OCI-LY7 (cell line): ENCODE data around the gene IPO4. TPM values are rescaled to one million over a fixed set of nuclear protein-coding genes. Genes with fewer than 3 reads are reported as not detected.
"Not testable (repeated sequence)": the region's sequence is repeated elsewhere in the genome, so short reads cannot be mapped to it uniquely, and the experiment has no call there.

Experiments used
- BruUV-seq: library from RNA; stranded (reverse); fragments of 400-500 nt; replicated peaks from 2 replicates; lab custom pipeline; 2021; lab: Mats Ljungman, UMichigan
- CTCF ChIA-PET: fragments of 300-600 bp; sonication (Branson Sonifier 250); formaldehyde crosslinking; loops from one replicate; lab custom pipeline; 2022; ENCODE audit warnings: antibody characterized with exemption; ENCODE audit not compliant: unreplicated experiment; lab: Charles Lee
- POLR2A ChIA-PET: fragments of 300-600 bp; sonication (Branson Sonifier 250); formaldehyde crosslinking; loops from one replicate; lab custom pipeline; 2022; ENCODE audit warnings: antibody characterized with exemption; lab: Charles Lee
- DNase-seq: peaks from one replicate; pipeline ENCODE4 v3.0.0-alpha.2; 2015; ENCODE audit warnings: low spot score
- H2AFZ ChIP-seq: fragments of 200-600 bp; sonication (generic), shearing (Covaris generic); 2 replicates; pipeline ENCODE4 v1.6.1; 2014; ENCODE audit warnings: mild to moderate bottlenecking, antibody characterized with exemption, low read length, moderate library complexity
- H3K27ac ChIP-seq: fragments of 200-600 bp; sonication (generic); 2 replicates; pipeline ENCODE4 v1.5.1; 2014; ENCODE audit warnings: mixed run types, low read depth, mild to moderate bottlenecking, moderate library complexity, low read length, inconsistent platforms; ENCODE audit not compliant: poor library complexity, severe bottlenecking
- H3K36me3 ChIP-seq: fragments of 200-600 bp; sonication (generic); 2 replicates; pipeline ENCODE4 v1.6.1; 2014; ENCODE audit warnings: mild to moderate bottlenecking, antibody characterized with exemption, low read length, moderate library complexity, mixed read lengths; ENCODE audit not compliant: insufficient read depth
- H3K4me1 ChIP-seq: fragments of 200-600 bp; sonication (generic); 2 replicates; pipeline ENCODE4 v1.5.1; 2014; ENCODE audit warnings: mild to moderate bottlenecking, low read length; ENCODE audit not compliant: insufficient read depth, poor library complexity, severe bottlenecking
- H3K4me2 ChIP-seq: fragments of 200-600 bp; sonication (generic); 2 replicates; pipeline ENCODE4 v1.6.1; 2014; ENCODE audit warnings: mild to moderate bottlenecking, low read length
- H3K4me3 ChIP-seq: fragments of 200-600 bp; sonication (generic); 2 replicates; pipeline ENCODE4 v1.5.1; 2014; ENCODE audit warnings: mild to moderate bottlenecking, low read depth, low read length; ENCODE audit not compliant: poor library complexity, severe bottlenecking
- H3K79me2 ChIP-seq: fragments of 200-600 bp; sonication (generic); 2 replicates; pipeline ENCODE4 v1.6.1; 2016; ENCODE audit warnings: low read depth, mild to moderate bottlenecking, low read length, moderate library complexity, mixed read lengths; ENCODE audit not compliant: insufficient read depth
- H3K9me2 ChIP-seq: fragments of 200-600 bp; sonication (generic); 2 replicates; pipeline ENCODE4 v1.6.1; 2016; ENCODE audit warnings: mild to moderate bottlenecking, low read length, mixed read lengths; ENCODE audit not compliant: insufficient read depth
- H3K9me3 ChIP-seq: fragments of 200-600 bp; sonication (generic); 2 replicates; pipeline ENCODE4 v1.6.1; 2014; ENCODE audit warnings: mild to moderate bottlenecking, mixed run types, low read length, mixed read lengths
- H4K20me1 ChIP-seq: fragments of 200-600 bp; sonication (generic); 2 replicates; pipeline ENCODE4 v1.6.1; 2014; ENCODE audit warnings: mild to moderate bottlenecking, antibody characterized with exemption, low read length, moderate library complexity, mixed read lengths; ENCODE audit not compliant: insufficient read depth
- EZH2phosphoT487 ChIP-seq: fragments of 200-600 bp; sonication (generic); IDR thresholded peaks from 2 replicates; pipeline ENCODE4 v1.6.1; 2018; ENCODE audit warnings: low read depth, borderline replicate concordance, mild to moderate bottlenecking, mixed run types, antibody characterized with exemption, low read length, moderate library complexity, mixed read lengths
- intact Hi-C: fragments of 100-400 bp; cut with micrococcal nuclease; formaldehyde crosslinking; loops from one replicate; pipeline ENCODE4 v1.10.0; 2022; ENCODE audit not compliant: unreplicated experiment
- total RNA-seq, 2 experiments: library from RNA; depleted of rRNA in 1 of 2; stranded (reverse); fragments of >200 nt in 1 of 2; shearing (Covaris generic) in 1 of 2; gene quantifications; 2 replicates each; pipeline ENCODE4 v1.2.3, GENCODE V29; 2014 to 2022
- TF ChIP-seq, protein P1 (sequence below): fragments of 200-600 bp; sonication (generic); conservative IDR thresholded peaks from 2 replicates; pipeline ENCODE4 v1.5.1; 2014; ENCODE audit warnings: mild to moderate bottlenecking, antibody characterized with exemption, low read length, moderate library complexity, mixed read lengths

IPO4 gene
- total RNA-seq, 2 experiments from 2014 or later, result 53.1 to 59.2 TPM

DNA sequence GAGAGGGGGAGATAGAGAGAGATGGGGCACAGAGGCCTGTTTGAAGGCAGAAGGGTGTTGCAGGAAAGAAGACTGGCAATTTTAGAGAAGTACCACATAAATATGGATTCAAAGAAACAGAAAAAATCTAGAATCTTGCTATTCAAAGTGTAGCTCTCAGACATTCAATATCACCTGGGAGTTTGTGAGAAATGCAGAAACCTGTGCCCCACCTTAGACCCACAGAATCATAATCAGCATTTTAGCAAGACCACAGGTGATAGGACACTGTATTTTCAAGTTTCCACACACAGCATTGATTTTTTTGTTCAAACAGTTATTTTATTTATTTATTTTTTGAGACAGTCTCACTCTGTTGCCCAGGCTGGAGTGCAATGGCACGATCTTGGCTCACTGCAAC lies 40.3 kb upstream of the IPO4 start:
- no peak overlapping the region for H3K4me3 ChIP-seq
- H3K9me3 ChIP-seq, result no peaks in the 10 kb centered on the region
- no peaks in the 10 kb centered on the region for H3K9me2 ChIP-seq
- no peak for DNase-seq
- no peaks in the 10 kb centered on the region for H4K20me1 ChIP-seq
- intact Hi-C loops, result no loop called here
- no TSS peak for BruUV-seq
- no peak overlapping the region for H3K27ac ChIP-seq
- H2AFZ ChIP-seq, result no peak overlapping the region
- CTCF ChIA-PET, result interaction anchor here (0.6 kb wide), 1 partner anchor 69 kb away, joined by 4 read pairs; no protein-coding TSS in a partner anchor
- no peak overlapping the region for H3K4me2 ChIP-seq
- POLR2A ChIA-PET, result interaction anchor here (0.6 to 1.4 kb wide), 4 partner anchors 9 to 241 kb away, joined by 3 to 4 read pairs (median 4); partner anchors contain the start of gene TINF2
- TF ChIP-seq, protein P1, sequence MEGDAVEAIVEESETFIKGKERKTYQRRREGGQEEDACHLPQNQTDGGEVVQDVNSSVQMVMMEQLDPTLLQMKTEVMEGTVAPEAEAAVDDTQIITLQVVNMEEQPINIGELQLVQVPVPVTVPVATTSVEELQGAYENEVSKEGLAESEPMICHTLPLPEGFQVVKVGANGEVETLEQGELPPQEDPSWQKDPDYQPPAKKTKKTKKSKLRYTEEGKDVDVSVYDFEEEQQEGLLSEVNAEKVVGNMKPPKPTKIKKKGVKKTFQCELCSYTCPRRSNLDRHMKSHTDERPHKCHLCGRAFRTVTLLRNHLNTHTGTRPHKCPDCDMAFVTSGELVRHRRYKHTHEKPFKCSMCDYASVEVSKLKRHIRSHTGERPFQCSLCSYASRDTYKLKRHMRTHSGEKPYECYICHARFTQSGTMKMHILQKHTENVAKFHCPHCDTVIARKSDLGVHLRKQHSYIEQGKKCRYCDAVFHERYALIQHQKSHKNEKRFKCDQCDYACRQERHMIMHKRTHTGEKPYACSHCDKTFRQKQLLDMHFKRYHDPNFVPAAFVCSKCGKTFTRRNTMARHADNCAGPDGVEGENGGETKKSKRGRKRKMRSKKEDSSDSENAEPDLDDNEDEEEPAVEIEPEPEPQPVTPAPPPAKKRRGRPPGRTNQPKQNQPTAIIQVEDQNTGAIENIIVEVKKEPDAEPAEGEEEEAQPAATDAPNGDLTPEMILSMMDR, result no peak
- TF ChIP-seq EZH2phosphoT487, result no peak
- peaks cover 71% of the 10 kb centered on the region for H3K79me2 ChIP-seq
- peaks cover 16% of the 10 kb centered on the region for H3K4me1 ChIP-seq
- peaks cover 43% of the 10 kb centered on the region for H3K36me3 ChIP-seq

DNA sequence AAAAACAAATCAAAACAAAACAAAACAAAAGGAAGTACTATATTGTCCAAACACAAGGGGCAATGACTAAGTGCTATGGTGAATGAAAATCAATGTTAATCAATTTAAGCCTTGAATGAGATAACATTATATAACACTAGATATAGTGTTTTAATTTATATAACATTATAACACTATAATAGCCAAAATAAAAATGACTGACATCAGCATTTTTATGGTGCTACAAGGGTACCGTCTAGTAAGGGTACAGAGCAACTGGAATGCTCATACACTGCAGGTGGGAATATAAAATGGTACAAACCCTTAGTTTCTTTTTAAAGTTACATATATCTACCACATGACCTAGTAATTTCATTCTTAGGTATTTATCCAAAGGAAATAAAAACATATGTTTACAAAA lies 37.9 kb upstream of the IPO4 start:
- no peak overlapping the region for H2AFZ ChIP-seq
- POLR2A ChIA-PET, result no interaction called here

DNA sequence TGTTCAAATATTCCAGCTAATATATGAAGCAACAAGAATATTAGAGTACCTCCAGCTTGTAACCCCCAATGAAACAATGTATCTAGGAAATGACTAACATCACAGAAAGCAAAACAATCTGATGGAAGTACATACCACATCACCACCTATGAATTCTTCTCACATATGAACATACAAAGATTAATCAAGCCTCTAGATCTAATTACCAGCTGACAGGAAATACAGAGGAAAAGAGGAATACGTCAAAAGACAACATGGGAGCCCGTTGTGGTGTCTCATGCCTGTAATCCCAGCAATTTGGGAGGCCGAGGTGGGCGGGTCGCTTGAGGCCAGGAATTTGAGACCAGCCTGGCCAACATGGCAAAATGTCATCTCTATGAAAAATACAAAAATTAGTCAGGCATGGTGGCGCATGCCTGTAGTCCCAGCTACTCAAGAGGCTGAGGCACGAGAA lies 36.0 kb upstream of the IPO4 start:
- Histone ChIP-seq H3K9me2 (no peaks in the 10 kb centered on the region), H3K9me3 (no peaks in the 10 kb centered on the region), H3K27ac (no peak overlapping the region), H3K36me3 (peaks cover 42% of the 10 kb centered on the region), H4K20me1 (no peaks in the 10 kb centered on the region), H3K4me2 (no peak overlapping the region), H3K79me2 (peaks cover 76% of the 10 kb centered on the region), H2AFZ (no peak overlapping the region), H3K4me3 (no peak overlapping the region), H3K4me1 (no peaks in the 10 kb centered on the region)
- no peak for TF ChIP-seq EZH2phosphoT487
- TF ChIP-seq, protein P1, result no peak
- POLR2A ChIA-PET, result interaction anchor here (0.9 to 1.0 kb wide), 2 partner anchors 9 to 10 kb away, joined by 3 read pairs; partner anchors contain the start of gene MDP1
- DNase-seq, result no peak
- no TSS peak for BruUV-seq
- CTCF ChIA-PET, result no interaction called here
- intact Hi-C loops, result no loop called here

More for the DNA sequence above, 37.9 kb upstream of the IPO4 start:
- Histone ChIP-seq H3K27ac (no peak overlapping the region), H3K4me1 (peaks cover 7% of the 10 kb centered on the region), H3K4me3 (no peak overlapping the region), H3K9me2 (no peaks in the 10 kb centered on the region), H3K4me2 (no peak overlapping the region), H3K36me3 (peaks cover 42% of the 10 kb centered on the region), H4K20me1 (no peaks in the 10 kb centered on the region), H3K79me2 (peaks cover 77% of the 10 kb centered on the region), H3K9me3 (no peaks in the 10 kb centered on the region)
- CTCF ChIA-PET, result no interaction called here
- TF ChIP-seq EZH2phosphoT487, result no peak
- TF ChIP-seq, protein P1, result no peak
- no TSS peak for BruUV-seq
- intact Hi-C loops, result no loop called here
- no peak for DNase-seq

DNA sequence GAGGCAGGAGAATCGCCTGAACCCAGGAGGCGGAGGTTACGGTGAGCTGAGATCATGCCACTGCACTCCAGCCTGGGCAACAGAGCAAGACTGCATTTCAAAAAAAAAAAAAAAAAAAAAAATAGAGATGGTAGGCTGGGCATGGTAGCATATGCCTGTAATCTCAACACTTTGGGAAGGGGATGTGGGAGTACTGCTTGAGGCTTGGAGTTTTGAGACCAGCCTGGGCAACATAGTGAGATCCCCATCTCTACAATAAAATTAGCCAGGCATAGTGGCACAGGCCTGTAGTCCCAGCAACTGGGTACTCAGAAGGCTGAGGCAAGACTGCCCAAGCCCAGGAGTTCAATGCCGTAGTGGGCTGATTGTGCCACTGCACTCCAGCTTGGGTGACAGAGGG lies 34.4 kb upstream of the IPO4 start:
- H2AFZ ChIP-seq, H3K9me2 ChIP-seq, H3K4me3 ChIP-seq, CTCF ChIA-PET, H3K27ac ChIP-seq, POLR2A ChIA-PET, DNase-seq, H3K9me3 ChIP-seq, intact Hi-C loops, H4K20me1 ChIP-seq, H3K4me2 ChIP-seq, BruUV-seq, H3K4me1 ChIP-seq: not testable (repeated sequence)
- peaks cover 67% of the 10 kb centered on the region for H3K79me2 ChIP-seq
- peaks cover 34% of the 10 kb centered on the region for H3K36me3 ChIP-seq
